ENCODE measurements around the gene PHKG2.

DNA sequence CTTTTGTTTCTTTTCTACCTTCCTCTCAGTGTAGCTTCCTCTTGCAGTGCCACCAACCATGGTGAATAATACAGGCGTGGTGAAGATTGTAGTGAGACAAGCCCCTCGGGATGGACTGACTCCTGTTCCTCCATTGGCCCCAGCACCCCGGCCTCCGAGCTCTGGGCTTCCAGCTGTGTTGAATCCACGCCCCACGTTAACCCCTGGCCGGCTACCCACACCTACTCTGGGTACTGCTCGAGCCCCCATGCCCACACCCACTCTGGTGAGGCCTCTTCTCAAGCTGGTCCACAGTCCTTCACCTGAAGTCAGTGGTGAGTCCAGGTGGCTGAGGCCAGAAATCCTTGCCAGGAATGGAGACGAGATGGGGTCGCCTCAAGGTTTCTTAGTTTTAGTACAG is 25.3 kb upstream of the PHKG2 start:
- TF ChIP-seq, protein P1, sequence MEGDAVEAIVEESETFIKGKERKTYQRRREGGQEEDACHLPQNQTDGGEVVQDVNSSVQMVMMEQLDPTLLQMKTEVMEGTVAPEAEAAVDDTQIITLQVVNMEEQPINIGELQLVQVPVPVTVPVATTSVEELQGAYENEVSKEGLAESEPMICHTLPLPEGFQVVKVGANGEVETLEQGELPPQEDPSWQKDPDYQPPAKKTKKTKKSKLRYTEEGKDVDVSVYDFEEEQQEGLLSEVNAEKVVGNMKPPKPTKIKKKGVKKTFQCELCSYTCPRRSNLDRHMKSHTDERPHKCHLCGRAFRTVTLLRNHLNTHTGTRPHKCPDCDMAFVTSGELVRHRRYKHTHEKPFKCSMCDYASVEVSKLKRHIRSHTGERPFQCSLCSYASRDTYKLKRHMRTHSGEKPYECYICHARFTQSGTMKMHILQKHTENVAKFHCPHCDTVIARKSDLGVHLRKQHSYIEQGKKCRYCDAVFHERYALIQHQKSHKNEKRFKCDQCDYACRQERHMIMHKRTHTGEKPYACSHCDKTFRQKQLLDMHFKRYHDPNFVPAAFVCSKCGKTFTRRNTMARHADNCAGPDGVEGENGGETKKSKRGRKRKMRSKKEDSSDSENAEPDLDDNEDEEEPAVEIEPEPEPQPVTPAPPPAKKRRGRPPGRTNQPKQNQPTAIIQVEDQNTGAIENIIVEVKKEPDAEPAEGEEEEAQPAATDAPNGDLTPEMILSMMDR (IDR thresholded peaks at IDR 0.05): no peak
- TF ChIP-seq POLR2A (IDR thresholded peaks at IDR 0.05; ENCODE audit: low read depth): no peak

Measured in esophagus muscularis mucosa (tissue), 3 donors.